Kidney capillary endothelial cell (primary cell): ENCODE results near the gene AMBRA1.

Experiments
- DNase-seq: peaks from one replicate; pipeline ENCODE4 v3.0.0-alpha.2; 2018; ENCODE audit warnings: low spot score

The AMBRA1 gene

DNA sequence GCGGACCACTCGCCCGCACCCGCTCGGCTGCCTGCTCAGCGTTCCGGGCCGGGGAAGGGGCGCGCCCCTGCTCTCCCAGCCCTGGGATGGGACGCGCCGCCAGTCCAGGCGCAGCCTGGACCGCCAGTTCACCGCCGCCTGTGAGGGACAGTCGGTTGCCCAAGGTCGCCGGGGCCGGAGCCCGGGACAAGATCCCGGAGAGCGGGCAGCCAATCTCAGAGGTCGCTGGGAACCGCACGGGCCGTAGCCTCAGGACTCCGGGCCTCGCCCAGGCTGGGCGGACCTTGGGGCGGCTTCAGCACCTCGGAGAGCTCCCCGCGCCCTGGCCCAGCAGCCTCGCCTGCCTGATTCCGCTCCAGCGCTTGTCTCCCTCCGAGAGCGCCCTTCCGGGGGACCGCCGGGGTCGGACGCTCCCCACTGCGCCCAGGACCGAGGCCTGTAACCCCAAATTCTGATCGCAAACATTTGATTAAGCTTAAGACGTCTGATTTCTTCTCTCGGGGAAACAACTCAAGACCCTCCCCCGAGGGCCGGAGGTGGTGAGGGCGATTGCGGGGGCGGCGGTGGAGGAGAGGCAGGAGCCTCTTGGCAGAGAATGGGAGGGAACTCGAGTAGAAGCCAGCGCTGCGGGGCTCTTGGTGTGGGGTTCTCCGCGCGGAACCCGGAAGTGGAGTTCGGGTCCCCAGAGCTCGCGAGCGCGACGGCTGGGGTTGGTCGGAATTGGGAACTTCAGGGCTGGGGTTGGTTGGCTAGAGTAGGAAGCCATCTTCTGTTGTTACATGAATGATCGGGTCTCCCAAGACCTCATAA, 201.2 kb downstream of the AMBRA1 start:
- DNase-seq: peak; percentile 76

DNA sequence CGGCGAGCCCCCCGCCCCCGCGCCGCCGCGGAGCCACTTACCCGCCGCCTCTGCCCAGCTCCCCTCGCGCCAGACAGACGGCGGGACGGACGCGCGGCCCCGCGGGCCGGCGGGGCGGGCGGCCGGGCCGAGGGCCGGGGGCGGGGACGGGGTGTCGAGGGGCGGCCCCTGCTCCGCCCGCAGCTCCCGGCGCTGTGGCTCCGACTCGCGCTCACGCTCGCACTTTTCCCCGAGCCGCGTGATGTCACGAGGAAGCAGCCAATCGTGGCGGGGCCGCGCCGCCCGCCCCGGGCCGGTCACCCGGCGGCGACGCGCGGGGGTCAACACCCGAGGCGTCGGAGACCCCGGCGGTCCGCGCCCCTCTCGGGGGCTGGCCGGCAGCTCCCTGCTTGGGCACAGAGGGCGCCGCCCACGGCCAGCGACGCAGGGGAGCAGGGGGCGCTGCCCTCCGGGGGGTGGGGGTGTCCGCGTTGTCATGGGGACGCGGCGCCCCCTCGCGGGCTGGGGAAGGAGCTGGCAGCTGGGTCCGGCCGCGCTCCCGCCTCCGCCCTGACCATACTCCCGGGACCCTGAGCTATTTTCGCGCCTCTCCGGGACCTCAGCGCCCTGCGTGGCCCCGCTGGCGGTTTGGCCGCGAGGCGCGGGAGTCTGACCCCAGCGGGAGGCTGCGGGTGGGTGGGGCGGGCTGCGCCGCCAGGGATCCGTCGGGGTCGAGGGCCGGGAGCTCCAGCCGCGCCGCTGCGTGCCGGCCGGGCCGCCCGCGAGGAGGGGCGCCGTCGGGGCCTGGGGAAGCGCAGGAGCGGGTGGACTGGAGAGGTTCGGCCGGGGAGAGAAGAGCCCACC, 202.0 kb downstream of the AMBRA1 start, which contains the start of gene CHRM4:
Gene CHRM4, minus strand, starts transcription at position 199 of the 843 bp plus-strand sequence. CDS start 5,219 bp downstream, outside the sequence.
- DNase-seq: no peak

DNA sequence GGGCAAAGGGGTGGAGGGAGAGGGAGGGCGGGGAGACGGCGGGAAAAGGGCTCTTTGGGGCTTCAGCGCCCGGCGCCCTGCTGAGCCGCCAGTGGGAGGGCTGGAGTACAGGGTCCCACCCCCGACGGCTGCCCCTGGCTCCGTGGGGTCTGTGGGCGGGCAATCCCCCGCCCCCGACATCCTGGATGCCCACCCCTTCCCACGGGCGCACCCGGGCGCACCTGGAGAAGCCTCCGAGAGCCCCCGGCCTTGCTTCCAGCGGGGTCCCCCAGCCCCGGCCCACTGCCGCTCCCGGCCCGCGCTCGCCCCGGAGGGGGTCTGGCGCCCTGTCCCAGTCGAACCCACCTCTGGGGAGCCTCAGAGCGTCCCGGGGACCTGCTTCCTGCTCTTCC, 202.6 kb downstream of the AMBRA1 start:
- DNase-seq: no peak

DNA sequence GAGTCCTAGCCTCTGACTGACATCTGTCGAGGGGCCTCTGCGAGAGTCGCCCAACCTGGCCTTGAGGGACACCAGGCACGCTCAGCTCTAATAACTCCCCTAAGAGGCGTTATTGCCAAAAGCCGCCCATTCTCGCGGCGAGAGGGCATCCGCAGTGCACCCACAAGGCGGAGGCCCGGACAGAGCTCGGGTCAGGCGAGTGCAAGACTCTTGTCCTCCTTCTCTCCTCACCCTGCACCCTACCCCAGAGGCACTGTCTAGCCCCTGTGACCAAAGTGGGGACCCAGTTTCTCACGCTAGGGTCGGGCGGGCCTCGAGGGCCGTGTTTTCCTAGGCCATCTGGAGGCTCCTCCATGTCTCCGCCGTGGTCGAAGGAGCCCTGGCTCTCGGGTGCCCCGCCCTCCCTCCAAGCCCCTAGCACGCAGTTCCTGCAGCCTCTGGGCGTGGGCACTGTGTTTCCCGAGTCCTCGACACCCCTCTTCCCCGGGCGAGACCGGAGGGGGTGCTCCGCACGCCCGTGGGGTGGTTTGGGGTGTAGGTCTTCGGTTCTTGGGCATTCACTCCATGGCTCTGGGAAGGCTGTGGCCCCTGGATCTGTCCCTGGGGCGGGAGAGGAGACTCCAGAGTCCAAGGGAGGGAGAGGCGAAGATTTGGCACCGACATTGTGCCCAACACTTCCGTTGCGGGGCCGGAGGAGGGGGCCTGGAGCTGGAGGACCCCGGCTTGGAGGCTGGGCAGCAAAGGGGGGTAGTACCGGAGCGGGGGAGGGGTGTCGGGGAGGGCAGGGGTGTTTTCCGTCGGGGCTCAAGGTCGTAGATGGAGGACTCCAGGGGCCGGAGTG, 203.3 kb downstream of the AMBRA1 start:
- no peak for DNase-seq

DNA sequence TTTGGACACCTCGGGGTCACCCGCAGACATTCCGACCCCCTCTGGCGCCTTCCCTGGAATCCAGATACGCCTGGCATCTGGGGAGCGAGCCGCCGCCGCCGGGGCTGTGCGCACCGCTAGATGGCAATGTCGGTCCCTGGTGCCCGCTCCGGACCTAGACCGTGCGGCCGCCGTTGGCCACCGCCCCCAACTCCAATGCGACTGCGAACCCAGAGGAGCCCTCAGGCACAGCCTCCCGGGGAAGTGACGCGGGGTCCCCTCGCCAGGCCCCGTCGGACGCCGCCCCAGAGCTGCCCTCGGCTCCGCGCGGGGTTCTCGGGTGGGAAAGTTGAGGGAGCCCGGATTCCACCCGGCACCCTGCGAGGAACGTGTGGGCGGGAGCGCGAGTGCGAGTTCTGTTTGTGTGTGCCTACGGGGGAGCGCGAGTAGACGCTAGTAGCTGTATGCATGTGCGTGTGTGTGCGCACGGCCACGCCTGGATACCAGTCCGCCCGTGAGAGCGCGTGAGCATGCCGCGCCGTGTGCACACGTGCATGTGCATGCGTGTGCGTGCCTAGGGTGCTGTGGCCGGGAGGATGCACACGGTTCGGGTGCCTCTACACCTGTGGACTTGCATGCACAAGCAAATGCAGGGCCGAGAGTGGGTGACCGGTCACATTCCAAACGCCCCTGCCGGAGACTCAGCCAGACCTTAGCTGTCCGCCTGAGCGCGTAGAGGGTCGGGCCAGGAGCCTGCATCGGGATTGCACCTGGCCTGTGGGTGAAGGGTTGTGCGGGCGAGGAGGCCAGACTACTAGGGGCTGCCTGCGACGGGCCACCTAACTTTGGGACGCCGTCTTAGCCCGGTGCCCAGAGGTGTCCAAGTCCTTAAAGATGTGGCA, 204.1 kb downstream of the AMBRA1 start:
- DNase-seq: peak; percentile 77

DNA sequence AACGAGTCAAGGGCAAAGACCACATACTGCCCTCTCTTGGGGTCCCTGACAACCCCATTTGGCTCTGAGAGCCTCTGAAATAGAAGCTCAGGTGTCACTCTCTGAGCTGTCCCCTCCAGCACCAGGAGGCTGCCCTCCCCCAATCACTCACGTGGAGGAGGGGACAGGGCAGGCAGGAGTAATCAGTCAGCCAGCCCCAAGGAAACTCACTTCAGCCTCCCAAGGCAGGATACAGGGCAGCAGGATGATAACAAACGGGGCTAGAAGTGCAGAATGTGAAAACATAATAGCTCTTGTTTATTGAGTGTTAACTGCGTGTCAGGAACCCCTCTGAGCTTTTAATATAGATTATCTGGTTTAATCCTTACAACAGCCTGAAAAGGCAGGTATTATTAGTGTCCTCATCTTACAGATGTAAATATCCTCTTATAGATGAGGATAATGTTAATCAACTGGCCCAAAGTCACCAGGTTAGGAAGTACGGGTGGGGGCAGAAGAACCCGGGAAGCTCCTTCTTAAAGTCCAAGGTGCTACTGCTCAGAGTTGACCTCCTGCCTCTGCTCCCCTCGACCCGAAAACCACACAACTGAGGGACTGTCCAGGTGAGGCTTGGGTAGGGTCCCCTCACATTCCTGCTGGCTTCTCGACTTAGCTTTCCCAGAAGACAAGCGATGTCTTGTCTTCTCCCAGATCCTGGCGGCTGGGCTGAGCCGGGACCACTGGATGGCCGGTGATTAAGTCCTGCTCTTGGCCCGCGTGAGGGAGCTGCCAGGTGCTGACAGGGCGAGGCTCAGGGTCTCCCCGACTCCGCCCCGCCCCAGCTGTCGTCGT, 205.0 kb downstream of the AMBRA1 start:
- DNase-seq: no peak

DNA sequence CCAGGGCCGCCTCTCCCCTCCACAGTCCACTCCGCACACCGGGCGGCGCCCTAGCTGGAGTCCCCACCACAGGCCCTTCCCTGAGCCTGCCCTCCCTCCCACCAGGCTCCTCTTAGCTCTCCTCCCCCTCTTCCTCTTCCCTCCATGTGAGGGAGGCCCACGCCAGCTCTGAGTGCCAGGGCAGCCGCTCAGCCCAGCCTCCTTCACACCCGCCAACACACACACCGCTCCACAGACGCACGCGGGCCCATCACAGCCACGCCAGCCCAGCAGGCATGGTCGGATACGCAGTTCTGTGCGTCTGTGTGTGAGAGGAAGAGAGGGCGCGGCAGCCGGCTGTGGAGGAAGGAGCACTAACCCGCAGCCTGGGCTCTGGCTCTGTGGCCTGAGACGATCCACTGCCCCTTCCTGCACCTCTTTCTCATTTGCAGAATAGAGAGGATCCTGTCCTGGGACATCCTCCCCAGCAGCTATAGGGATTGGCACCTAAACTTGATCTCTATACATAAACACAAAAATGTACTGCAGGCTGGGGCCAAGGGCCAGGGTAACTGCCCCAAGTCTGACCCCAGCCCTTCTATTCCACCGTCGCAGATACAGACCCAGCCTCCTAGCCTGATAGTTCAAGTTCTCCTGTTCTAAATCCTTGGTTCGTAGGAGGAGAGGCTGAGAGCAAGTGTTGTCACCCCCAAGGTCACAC, 205.8 kb downstream of the AMBRA1 start:
- DNase-seq: no peak

DNA sequence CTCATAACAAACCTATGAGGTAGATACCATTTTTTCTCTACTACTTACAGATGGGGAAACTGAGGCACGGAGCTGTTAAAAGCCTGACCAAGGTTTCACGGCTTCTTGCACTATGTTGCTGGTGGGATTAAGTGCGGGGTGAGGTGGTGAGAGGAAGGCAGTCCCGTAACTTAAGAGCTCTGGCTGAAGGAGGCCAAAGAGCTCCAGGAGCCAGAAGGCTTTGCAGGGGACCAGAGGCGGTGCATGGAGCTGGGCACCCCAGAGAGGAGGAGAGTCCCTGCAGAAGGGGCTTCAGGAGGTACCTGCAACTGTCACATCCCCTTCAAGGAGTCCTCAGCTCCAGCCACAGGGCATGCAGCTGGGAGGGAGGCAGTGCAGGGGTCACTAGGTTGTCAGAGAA, 206.4 kb downstream of the AMBRA1 start:
- no peak for DNase-seq

DNA sequence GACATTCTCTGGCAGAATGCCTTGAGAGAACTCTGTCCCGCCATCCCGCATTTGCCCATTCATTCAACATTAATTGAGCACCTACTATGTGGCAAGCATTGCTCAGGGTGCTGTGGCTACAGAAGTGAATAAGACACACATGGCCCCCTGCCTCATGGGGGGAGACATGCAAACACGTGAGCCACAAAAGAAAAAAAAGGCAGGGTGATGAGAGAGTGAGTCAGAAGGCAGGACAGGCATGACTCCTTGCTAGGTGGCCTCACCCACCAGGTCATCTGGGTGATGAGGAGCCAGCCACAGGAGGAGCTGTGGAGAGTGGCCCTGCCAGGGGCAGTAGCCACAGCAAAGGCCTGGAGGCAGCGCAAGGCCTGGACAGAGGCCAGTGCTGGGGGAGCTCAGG, 207.1 kb downstream of the AMBRA1 start:
- no peak for DNase-seq

DNA sequence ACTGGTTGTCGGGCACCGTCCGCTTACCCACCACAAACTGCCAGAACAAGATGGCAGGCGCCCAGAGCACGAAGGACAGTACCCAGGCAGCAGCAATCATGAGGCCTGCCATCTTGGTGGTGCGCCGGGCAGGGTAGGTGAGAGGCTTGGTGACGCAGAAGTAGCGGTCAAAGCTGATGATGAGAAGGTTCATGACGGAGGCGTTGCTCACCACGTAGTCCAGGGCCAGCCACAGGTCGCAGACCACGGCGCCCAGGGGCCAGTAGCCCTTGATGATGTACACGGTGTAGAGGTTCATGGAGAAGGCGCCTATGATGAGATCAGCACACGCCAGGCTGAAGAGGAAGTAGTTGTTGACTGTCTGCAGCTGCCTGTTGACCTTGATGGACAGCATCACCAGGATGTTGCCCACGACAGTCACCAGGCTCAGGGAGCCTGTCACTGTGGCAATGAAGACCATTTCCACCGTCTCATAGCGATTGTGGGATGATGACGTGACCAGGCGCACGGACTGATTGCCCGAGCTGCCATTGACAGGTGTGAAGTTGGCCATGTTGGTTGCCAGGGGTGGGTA, 207.7 kb downstream of the AMBRA1 start:
- DNase-seq: no peak

DNA sequence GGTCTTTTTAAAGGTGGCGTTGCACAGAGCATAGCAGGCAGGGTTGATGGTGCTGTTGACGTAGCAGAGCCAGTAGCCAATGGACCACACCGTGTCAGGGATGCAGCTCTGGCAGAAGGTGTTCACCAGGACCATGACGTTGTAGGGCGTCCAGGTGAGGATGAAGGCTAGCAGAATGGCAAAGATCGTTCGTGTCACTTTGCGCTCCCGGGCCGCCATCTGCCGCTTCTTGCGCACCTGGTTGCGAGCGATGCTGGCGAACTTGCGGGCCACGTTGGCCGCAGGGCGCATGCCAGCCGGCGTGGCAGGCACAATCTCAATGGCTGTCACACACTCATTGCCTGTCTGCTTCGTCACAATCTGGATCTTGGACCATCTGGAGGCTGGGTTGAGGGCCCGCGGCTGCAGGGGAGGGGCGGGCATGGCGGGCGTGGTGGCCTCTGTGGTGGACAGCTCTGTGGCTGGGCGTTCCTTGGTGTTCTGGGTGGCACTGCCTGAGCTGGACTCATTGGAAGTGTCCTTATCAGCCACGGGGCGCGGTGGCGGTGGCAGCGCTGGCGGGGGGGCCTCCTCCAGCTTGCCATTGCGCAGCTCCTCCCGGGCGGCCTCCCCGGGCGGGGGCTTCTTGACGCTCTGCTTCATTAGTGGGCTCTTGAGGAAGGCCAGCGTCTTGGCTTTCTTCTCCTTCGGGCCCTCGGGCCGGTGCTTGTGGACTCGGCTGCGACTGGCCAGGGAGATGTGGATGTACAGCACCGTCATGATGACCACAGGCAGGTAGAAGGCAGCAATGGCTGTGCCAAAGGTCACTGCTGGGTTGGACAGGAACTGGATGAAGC, 208.4 kb downstream of the AMBRA1 start:
- no peak for DNase-seq

DNA sequence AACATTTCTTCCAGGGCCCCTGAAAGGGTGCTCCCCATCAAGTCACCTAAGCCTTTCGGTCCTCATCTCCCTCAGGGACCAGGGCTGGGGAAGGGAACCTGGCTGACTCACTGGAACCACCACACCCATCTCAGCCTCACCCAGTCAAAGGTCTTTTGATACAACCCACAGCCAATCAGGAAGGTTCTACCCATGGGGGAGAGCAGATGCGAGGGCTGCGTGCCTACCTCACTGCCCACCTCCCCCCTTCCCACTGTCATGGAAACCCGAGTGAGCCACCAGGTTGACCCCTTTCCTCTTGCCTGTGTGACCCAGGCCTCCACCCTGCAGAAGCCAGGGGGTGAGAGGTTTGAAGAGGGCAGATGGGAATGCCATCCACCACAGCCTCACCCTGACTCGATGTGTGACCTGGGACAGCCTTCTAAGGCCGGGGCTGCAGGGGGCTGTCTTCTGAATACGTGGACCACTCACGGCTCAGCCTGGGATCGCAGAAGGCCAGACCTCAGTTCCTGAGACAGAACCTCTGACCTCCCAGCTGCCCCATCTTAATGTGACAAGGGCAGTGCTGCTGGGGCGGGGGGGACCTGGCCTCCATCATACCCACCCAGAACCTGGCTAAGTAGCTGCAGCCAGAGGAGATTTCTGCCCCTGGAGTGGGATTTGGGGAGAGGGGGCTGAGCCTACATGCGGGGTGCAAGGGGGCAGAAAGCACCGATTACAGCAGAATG, 209.7 kb downstream of the AMBRA1 start:
- DNase-seq: no peak

DNA sequence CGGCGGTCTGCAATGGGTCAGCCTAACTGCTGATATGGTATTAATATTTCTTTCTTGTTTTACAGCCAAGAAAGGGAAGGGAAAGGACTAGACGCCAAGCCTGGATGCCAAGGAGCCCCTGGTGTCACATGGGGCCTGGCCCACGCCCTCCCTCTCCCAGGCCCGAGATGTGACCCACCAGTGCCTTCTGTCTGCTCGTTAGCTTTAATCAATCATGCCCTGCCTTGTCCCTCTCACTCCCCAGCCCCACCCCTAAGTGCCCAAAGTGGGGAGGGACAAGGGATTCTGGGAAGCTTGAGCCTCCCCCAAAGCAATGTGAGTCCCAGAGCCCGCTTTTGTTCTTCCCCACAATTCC, 210.4 kb downstream of the AMBRA1 start:
- no peak for DNase-seq

DNA sequence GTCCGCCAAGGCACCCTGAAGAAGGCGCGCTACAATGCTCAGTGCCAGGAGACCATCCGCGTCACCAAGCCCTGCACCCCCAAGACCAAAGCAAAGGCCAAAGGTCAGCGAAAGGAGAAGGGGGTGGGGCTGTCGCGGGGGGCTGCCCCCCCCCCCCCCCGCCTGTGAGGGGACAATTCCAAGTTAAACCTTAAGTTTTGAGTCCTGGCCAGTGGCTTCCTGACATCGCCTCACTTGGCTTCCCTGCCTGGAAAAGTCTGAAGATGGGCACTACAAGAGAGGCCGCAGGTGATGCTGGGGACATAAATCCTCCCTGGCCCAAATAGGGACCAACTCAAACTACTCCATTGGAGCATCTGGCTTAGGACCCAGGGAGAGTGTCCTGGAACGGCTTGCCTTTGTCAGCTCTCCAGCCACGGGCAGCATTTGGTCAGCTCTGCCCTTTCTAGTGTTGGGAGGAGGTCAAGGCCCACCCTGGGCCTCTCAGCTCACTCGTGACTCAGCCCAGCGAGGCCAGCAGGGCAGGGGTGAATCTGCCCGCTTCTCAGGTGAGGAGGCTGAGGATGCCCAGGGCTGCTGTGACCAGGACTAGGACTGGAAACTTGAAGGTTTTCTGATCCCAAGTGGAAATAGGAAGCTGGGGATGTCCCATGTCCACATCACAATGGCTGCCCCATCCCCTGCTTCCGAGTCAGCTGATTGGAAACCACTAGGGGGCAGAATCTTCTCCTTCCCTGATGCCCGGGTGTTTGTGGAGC, 211.0 kb downstream of the AMBRA1 start:
- DNase-seq: peak; percentile 65

DNA sequence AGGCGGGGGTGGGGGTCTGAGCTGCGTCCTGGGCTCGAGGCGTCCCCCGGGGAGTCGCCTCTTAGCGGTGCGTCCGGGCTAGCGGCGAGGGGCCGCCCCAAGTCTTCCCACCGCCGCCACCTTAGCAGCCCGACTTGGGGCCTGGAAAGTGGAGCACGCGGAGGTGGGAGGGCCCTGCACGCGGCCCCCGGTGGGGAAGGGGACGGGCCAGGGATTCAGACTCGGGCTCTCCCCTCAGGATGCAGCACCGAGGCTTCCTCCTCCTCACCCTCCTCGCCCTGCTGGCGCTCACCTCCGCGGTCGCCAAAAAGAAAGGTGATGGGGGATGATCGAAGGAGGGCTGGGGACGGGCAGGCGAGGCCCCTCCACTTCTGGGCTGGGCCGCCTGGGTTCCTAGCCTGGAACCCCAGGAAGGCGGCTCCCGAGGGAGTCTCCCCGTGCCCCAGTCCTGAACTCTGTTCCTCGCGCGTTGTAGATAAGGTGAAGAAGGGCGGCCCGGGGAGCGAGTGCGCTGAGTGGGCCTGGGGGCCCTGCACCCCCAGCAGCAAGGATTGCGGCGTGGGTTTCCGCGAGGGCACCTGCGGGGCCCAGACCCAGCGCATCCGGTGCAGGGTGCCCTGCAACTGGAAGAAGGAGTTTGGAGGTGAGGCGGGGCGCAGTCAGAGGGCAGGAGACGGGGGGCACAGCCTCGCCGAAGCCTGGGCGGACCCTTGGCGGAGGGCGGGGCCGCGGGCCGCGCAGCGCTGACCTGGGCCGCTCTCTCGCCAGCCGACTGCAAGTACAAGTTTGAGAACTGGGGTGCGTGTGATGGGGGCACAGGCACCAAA, 211.8 kb downstream of the AMBRA1 start:
- no peak for DNase-seq
